K562 (cell line): ENCODE measurements around the gene CEP162. TPM values are rescaled to one million over a fixed set of nuclear protein-coding genes. Genes with fewer than 3 reads are reported as not detected.
A peak's percentile ranks its signal among the peaks of the same experiment; 100 is the strongest.

Experiments used
- AFF1 ChIP-seq, 2 experiments: fragments of 450-650 bp; IDR thresholded peaks; 2 replicates each; pipeline ENCODE4 v1.6.1; 2018; ENCODE audit warnings: mild to moderate bottlenecking in 2 of 2, low read depth in 1 of 2; ENCODE audit not compliant: partially characterized antibody in 2 of 2
- CBX8 ChIP-seq: fragments of 200-600 bp; sonication (generic); IDR thresholded peaks from 2 replicates; pipeline ENCODE4 v1.6.1; 2012; ENCODE audit warnings: borderline replicate concordance, mixed run types, low read depth, mild to moderate bottlenecking, moderate library complexity, mixed read lengths, low read length, control low read depth, inconsistent platforms; ENCODE audit not compliant: poor library complexity, severe bottlenecking; ENCODE audit errors: extremely low read depth
- GTF2B ChIP-seq: IDR thresholded peaks from 2 replicates; pipeline ENCODE4 v1.6.1; 2011; ENCODE audit not compliant: insufficient read length; ENCODE audit errors: extremely low read depth
- KAT7 ChIP-seq: sonication (generic); formaldehyde crosslinking; IDR thresholded peaks from 2 replicates; pipeline ENCODE4 v1.8.0; 2022; ENCODE audit warnings: missing genetic modification reagents, mild to moderate bottlenecking, borderline replicate concordance
- LCOR ChIP-seq: sonication (generic); formaldehyde crosslinking; IDR thresholded peaks from 2 replicates; pipeline ENCODE4 v1.8.0; 2022; ENCODE audit warnings: mild to moderate bottlenecking, missing genetic modification reagents
- MXD1 ChIP-seq: fragments of 250-450 bp; sonication (Bioruptor Pico); IDR thresholded peaks from 2 replicates; pipeline ENCODE4 v1.8.0; 2021; ENCODE audit warnings: borderline replicate concordance, mild to moderate bottlenecking, moderate library complexity; ENCODE audit not compliant: poor library complexity, severe bottlenecking
- PHTF2 ChIP-seq: fragments of 250-450 bp; sonication (Bioruptor Pico); IDR thresholded peaks from 2 replicates; pipeline ENCODE4 v1.5.0; 2021; ENCODE audit warnings: mild to moderate bottlenecking
- RBM15 ChIP-seq: fragments of 200-400 bp; formaldehyde crosslinking; IDR thresholded peaks from 2 replicates; pipeline ENCODE4 v1.6.1; 2018; ENCODE audit warnings: mild to moderate bottlenecking, low read length, moderate library complexity; ENCODE audit not compliant: insufficient read depth
- ZBTB40 ChIP-seq, 2 experiments: fragments of 450-650 bp in 1 of 2; sonication (generic) in 1 of 2; formaldehyde crosslinking in 1 of 2; IDR thresholded peaks; 2 replicates each; pipeline versions ENCODE4 v1.7.1 to v1.9.0; 2016 to 2022; ENCODE audit warnings: inconsistent platforms in 1 of 2, mild to moderate bottlenecking in 1 of 2, missing genetic modification reagents in 1 of 2
- ZNF586 ChIP-seq: fragments of 450-650 bp; formaldehyde crosslinking; conservative IDR thresholded peaks from 2 replicates; pipeline ENCODE4 v1.4.0; 2020; ENCODE audit warnings: mild to moderate bottlenecking, moderate library complexity
- polyA plus RNA-seq, 8 experiments: library from polyadenylated mRNA; depleted of rRNA in 4 of 8; stranded (reverse) in 5 of 8; unstranded in 3 of 8; fragments of >200 nt; fragmentation: Nextera tagmentation in 2 of 8; fragmentation: Illumina TruSeq in 1 of 8; extraction: Ambion mirVana in 2 of 8; extraction: Trizol in 1 of 8; gene quantifications; 2 replicates each; pipeline versions ENCODE4 v1.2.1 to v1.2.3, GENCODE V29; 2011 to 2014; ENCODE audit warnings: inconsistent platforms in 1 of 8, missing spikeins in 1 of 8
- total RNA-seq, 7 experiments: library from RNA; depleted of rRNA in 6 of 7; stranded (reverse); fragments of >200 nt in 6 of 7; fragmentation: Illumina TruSeq in 2 of 7; extraction: Trizol in 2 of 7; gene quantifications; 2 replicates each; pipeline versions ENCODE4 v1.2.1 to v1.2.3, GENCODE V29; 2011 to 2021; ENCODE audit warnings: low replicate concordance in 1 of 7

CEP162 gene
- total and polyA plus RNA-seq, 9 of the 15 experiments (the other 6 are each of a cell fraction or from before 2014, with no cell fraction given), result 3.9 to 8.6 (median 6.7) TPM

- peak; percentile 31 to 94 for TF ChIP-seq AFF1 (IDR thresholded peaks at IDR 0.05; ENCODE audit: low read depth in 1 of 2, partially characterized antibody in 2 of 2)
- TF ChIP-seq PHTF2, result no peak
- TF ChIP-seq GTF2B, result no peak
- TF ChIP-seq KAT7 (CRISPR knock-in tag), result no peak
- TF ChIP-seq ZBTB40 (IDR thresholded peaks at IDR 0.05), result peak; percentile 35; the same call in 1 of the 2 replicates
- no peak for TF ChIP-seq ZBTB40 (CRISPR knock-in tag; IDR thresholded peaks at IDR 0.05)
- no peak for TF ChIP-seq RBM15
- no peak for TF ChIP-seq ZNF586 (CRISPR knock-in tag)
- TF ChIP-seq MXD1 (CRISPR knock-in tag), result no peak
- TF ChIP-seq LCOR, result peak; percentile 99
- TF ChIP-seq CBX8, result no peak
These were observed 42.7 kb upstream of the CEP162 start (continued) for GRCh38 chr6:84269947-84270733.
